GM21526 (cell line): ENCODE results near the gene FRMD3.
A peak's percentile ranks its signal among the peaks of the same experiment; 100 is the strongest.

Experiments used
- ATAC-seq: cut with Tn5 transposase; IDR thresholded peaks from one replicate; pipeline ENCODE4 v1.9.1; 2021; ENCODE audit warnings: moderate library complexity; ENCODE audit not compliant: unreplicated experiment, low FRiP score

Gene FRMD3

GRCh38 chr9:83538172-83538889 lies at the start of gene FRMD3:
Gene FRMD3 (minus strand): TSS chr9:83538401. CDS start chr9:83538231, 170 bp downstream.
- ATAC-seq: peak; percentile 54

DNA sequence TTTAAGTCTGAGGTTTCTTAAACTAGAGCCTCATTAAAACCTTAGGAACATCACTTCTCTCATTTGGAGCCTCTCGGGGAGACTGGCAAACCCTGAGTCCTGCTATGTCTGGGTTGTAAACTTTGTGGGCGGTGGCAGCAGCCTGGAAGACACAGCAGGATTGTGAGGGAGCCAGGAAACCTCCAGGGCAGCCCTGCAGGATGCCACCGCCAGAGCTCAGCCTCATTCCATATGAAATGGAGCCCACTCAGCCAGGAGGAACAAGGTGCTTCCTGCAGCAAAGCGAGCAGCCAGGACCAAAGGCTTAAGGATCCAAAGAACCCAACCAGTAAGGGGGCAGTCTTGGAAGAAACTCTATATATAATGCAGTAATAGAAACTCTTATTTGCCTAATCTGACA lies 46.8 kb upstream of the FRMD3 start:
- ATAC-seq: no peak

DNA sequence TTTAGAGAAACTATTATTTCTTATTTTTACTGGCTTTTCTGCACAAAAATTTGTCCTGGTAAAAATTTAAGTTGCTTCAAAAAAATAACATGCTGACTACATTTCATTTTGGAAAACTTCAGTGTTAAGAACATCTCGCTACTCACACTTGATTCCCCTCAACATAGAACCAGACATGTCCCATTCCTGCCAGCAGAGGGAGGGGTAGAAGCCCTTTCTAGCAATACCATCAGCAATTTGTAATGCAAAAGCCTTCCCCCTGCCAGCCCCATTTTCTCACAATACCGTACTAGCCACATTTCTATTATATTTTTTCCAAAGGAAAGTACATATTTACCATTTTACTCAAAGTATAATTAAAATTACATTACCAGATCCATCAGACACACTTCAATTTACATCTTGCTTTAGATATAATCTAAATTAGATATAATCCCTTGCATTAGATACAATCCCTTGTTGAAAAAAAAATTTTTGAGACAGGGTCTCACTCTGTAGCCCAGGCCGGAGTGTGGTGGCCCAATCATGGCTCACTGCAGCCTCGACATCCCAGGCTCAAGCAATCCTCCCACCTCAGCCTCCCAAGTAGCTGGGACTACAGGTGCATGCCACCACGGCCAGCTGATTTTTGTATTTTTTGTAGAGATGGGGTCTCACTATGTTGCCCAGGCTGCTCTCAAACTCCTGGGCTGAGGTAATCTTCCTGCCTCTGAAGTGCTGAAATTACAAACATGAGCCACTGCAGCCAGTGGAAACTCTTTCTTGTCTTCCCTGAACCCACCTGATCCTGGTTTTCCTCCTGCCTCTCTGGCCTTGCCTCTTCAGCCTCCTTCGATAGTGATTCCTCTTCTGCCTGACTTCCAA lies 45.2 kb upstream of the FRMD3 start:
- peak; percentile 71 for ATAC-seq

- no peak for ATAC-seq
Measured at GRCh38 chr9:83582029-83582428, 43.8 kb upstream of the FRMD3 start.

DNA sequence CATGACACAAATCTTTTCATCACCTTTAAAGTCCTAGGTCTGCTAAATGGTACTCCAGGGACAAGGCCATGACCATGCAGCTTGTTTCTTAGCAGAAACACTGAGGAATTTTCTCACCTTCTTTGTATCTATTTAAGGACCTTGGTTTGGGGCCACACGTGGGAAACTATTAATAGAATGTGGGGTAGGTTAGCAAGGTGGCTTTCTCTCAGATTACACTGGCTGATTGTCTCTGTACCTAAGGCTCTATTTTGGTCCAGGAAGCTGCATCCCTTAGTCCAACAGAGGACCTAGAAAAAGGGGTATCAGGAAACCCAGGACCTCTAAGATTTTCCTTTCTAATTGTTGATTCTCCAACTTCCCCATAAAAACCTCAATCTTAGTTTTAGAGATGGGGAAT lies 36.3 kb upstream of the FRMD3 start:
- no peak for ATAC-seq

DNA sequence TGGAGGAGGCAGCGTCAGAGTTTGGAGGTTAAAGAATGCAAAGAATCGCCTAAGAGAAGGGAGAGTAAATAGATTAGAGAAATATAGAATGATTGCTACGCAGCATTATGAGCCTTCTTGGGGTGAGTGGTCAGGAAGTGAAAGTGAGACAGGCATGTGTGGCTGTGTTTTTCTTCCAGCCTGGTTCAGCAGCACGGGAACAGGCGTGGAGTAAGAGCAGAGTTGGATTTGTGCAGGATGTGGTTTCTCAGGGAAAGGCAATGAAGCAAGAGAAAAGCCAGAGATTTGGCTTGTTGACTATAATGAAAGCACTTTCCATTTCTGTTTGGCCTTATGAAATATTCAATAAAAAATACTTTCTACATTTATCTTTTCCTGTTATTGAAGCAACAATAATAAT lies 34.3 kb upstream of the FRMD3 start:
- no peak for ATAC-seq

GRCh38 chr9:83570359-83570758 lies 32.2 kb upstream of the FRMD3 start:
- no peak for ATAC-seq

DNA sequence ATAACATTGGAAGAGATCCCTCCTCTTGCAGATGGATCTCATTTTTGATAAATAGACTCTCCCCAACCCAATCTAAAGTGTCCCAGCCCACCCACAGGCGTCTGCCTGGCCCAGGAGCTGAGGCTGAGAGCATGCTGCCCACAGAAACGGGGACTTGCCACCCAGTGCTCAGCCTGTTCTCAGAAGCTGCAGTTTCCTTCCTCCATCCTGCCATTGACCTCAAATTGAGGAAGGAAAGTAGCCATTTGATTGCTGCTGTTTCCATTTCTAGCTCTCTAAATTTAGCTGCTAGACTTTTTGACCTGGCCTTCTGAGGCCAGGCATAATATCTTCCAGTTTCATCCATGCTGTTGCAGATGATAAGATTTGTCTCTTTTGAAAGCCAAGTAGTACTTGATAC lies 31.1 kb upstream of the FRMD3 start:
- no peak for ATAC-seq

DNA sequence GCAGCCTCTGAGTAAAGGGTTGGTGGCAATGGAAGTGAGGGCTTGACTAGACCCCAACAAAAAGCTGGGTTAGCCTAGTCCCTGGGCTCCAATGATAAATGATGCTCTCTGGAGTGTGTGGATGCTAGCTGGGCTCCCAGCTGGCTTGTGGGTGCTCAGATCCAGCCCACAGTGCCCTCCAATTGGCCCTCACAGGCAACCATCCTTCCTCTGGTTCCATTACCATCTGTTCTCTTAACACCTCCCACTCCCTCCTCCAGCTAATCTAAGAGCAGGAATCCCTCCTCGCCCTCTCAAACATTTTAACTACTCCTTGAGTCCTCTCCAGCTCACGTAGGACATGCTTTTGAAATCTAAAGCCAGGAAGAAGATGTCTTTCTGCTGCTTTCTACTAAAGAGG lies 25.2 kb upstream of the FRMD3 start:
- ATAC-seq: no peak

DNA sequence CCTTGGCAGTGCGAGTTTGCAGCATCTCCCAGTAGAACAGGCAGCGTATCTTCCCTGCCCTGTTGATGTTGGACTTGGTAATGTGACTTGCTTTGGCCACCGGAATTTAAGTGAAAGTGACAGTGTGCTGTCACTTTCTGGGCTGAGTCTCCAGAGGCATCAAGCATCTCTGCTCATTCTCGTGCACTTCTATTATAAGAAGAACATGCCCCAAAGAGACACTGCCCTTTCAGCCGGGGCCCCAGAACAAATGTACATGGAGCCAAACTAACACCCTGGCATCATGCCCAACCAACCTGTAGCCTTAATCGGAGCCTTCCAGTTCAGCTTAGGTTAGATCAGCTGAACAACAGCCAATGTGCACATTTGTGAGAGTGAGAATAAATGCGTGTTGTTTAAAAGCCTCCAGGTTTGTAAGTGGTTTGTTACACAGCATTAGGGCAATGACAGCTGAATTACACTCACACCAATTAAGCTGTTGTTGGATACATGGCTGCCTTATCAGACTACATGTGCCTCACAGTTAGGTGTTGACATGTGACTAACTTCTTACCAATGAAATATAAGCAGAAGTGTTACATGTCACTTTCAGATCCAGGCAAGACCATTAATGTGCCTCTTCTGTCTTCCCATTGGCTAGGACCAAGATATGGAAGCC lies 22.1 kb upstream of the FRMD3 start:
- ATAC-seq: no peak

GRCh38 chr9:83557771-83558170 lies 19.6 kb upstream of the FRMD3 start:
- ATAC-seq: no peak

- no peak for ATAC-seq
Measured at GRCh38 chr9:83557317-83557716, 19.1 kb upstream of the FRMD3 start.

GRCh38 chr9:83554278-83554677 lies 16.1 kb upstream of the FRMD3 start:
- ATAC-seq: no peak

GRCh38 chr9:83544002-83544698 lies 5.9 kb upstream of the FRMD3 start:
- peak; percentile 95 for ATAC-seq

DNA sequence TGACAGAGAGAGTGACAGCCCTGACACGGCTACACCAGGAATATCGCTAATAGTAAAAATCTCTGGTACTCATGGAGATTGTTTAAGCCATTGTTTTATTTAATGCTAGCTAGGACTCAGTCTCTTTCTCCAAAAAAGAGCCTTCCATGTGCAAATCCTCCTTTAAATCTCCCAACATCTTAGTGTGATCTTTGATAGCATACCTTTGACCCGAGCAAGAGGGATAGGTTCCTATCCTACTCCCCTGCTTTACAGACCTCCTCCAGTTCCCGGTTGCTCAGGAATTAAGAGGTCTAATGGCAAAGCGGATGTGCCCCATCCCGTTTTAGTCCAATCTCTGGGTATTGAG lies 663 bp upstream of the FRMD3 start:
- ATAC-seq: no peak

DNA sequence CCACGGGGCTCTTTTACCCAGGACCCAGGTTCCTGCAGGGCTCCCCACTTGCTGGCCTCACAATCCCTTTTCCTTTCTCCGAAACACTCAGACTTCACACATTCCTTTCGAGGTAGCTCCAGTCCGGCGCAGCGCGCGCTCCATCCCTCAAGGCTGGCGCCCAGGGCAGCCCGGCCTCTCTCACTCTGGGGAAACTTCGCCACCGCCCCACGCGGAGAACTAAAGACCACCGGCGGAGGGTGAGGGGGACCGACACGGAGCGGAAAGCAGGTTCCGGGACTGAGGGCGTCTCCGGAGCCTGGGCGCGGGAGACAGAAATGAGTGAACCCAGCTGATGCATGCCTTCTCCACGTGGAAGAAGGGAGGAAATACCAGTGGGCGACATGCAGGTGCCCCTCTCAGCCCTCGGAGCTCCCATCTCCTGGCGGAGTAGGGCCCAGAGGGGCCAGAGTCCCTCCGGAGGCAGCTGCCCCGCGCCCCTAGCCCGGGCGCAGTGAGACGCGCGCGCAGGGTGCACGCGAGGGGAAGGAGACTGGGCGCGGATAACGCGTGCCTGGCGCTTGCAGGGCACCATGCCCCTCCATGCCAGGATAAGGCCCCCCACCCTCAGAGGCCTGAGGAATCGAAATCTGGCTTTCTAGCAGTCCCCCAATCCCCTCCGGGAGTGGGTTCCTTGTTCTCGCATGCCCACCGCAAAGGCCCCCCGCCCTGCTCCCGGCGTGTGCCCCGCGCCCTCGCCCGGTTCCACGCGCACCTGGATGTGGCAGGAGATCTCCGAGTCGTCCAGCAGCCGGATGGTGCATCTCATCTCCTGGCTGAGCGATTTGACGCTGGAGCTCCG lies 650 bp downstream of the FRMD3 start:
- ATAC-seq: no peak

DNA sequence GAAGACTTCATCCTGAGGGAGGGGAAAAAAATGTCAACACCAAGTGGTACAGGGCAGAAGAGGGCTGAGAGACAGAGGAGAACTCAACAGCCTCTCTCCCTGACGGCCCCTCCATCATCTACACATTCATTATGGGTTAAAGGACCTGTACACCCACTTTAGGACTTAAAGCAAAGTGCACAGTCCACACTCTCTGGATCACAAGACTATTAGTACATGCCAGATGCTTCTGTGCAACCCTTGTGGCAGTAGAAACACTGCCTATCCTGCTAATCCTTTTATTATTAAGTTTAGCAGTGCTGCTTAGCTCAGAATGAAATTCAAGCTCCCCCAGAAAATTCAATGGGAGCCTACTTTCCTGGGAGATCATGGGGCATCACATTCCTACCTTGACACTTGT lies 1.9 kb downstream of the FRMD3 start:
- no peak for ATAC-seq

- ATAC-seq: no peak
Measured at GRCh38 chr9:83535736-83536135, 2.5 kb downstream of the FRMD3 start.

DNA sequence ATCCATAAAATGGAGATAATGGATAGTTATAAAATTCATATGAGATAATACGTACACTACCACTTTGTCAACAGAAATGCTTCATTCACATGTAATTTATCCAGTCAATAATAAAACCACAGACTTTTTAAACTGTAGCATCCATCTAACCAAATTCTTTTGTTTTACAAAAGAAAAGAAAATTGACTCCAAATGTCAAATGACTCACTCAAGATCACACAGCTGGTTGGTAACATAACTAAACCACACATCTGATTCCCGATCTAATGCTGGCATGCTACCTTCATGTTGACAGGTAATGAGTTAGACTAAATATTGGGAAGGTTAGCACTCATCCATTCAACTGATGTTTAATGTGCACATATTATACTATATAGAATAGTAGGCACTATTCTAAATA lies 4.9 kb downstream of the FRMD3 start:
- ATAC-seq: no peak

- no peak for ATAC-seq
Measured at GRCh38 chr9:83526901-83527300, 11.3 kb downstream of the FRMD3 start.
